ENCODE data around the gene RPL32.

- TF ChIP-seq CTCF (IDR thresholded peaks at IDR 0.05) (no peak), POLR2A (IDR thresholded peaks at IDR 0.05; ENCODE audit: low read depth) (no peak), POLR2AphosphoS5 (IDR thresholded peaks at IDR 0.05) (no peak), EP300 (IDR thresholded peaks at IDR 0.05) (no peak)
Measured at GRCh38 chr3:12854565-12854964, 13.2 kb upstream of the RPL32 start.

Measured in esophagus muscularis mucosa (tissue), 4 donors.